Calu3 (cell line): ENCODE measurements around the gene SIRT7. TPM values are rescaled to one million over a fixed set of nuclear protein-coding genes. Genes with fewer than 3 reads are reported as not detected.
"Not testable (repeated sequence)": the region's sequence is repeated elsewhere in the genome, so short reads cannot be mapped to it uniquely, and the experiment has no call there.

Experiments used
- BruUV-seq: library from RNA; stranded (reverse); fragments of 400-500 nt; replicated peaks from 2 replicates; lab custom pipeline; 2021; lab: Mats Ljungman, UMichigan
- CTCF ChIA-PET: fragments of 300-600 bp; sonication (Branson Sonifier 250); formaldehyde crosslinking; loops from one replicate; lab custom pipeline; 2022; ENCODE audit warnings: antibody characterized with exemption; lab: Charles Lee
- DNase-seq: peaks from one replicate; pipeline ENCODE4 v3.0.0; 2022
- H3K27ac Mint-ChIP-seq: one replicate; pipeline ENCODE4 v1.8.0; 2022; ENCODE audit warnings: mixed read lengths; ENCODE audit not compliant: unreplicated experiment
- H3K27me3 Mint-ChIP-seq: one replicate; pipeline ENCODE4 v1.8.0; 2022; ENCODE audit warnings: mixed read lengths; ENCODE audit not compliant: unreplicated experiment
- H3K36me3 Mint-ChIP-seq: one replicate; pipeline ENCODE4 v1.8.0; 2022; ENCODE audit warnings: mild to moderate bottlenecking, moderate library complexity, mixed read lengths; ENCODE audit not compliant: insufficient read depth, unreplicated experiment
- H3K4me1 Mint-ChIP-seq: one replicate; pipeline ENCODE4 v1.8.0; 2022; ENCODE audit warnings: mild to moderate bottlenecking, low read depth, mixed read lengths; ENCODE audit not compliant: unreplicated experiment
- H3K4me3 Mint-ChIP-seq: one replicate; pipeline ENCODE4 v1.8.0; 2022; ENCODE audit warnings: mild to moderate bottlenecking, low read depth, moderate library complexity, mixed read lengths; ENCODE audit not compliant: unreplicated experiment
- H3K9me3 Mint-ChIP-seq: one replicate; pipeline ENCODE4 v1.8.0; 2022; ENCODE audit warnings: low read depth, mixed read lengths; ENCODE audit not compliant: unreplicated experiment
- CTCF ChIP-seq: fragments of 200-600 bp; IDR thresholded peaks from one replicate; pipeline ENCODE4 v1.8.0; 2022; ENCODE audit warnings: antibody characterized with exemption; ENCODE audit not compliant: unreplicated experiment
- intact Hi-C: fragments of 100-400 bp; cut with micrococcal nuclease; formaldehyde crosslinking; loops from one replicate; pipeline ENCODE4 v1.10.0; 2022; ENCODE audit not compliant: unreplicated experiment
- total RNA-seq: library from RNA; stranded (reverse); gene quantifications from 2 replicates; pipeline ENCODE4 v1.2.3, GENCODE V29; 2022

SIRT7 gene
- total RNA-seq, 1 experiment from 2014 or later, result 50.3 TPM

DNA sequence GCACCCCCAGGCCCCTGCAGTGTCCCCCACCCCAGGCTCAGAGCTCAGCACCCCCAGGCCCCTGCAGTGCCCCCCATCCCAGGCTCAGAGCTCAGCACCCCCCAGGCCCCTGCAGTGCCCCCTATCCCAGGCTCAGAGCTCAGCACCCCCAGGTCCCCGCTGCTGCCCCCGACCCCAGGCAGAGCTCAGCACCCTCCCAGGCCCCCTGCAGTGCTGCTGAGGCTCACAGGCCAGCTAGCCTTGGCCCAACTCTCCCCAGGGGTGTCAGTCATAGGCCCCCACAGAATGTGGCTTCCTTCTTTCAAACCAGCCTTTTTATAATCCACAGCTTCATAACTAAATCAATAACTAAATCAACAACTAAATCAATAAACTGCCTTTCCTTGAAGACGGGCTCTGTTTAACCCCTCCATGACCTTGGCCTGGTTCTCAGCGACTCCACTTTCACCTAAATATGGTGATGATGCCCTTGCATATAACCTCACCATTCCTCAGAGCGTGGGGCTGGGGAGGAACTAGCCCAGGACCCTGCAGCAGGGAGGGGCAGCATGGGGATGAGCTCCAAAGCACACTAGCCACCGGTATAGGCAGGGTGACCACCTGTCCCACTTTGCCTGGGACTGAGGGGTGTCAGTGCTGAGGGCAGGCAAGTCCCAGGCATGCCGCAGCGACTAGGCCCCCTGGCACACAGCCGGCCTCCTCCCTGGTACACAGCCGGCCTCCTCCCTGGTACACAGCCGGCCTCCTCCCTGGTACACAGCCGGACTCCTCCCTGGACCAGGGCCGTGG, 38.0 kb upstream of the SIRT7 start:
- Mint-ChIP-seq H3K36me3 (no peaks in the 10 kb centered on the region), H3K4me3 (no peak overlapping the region), H3K9me3 (no peaks in the 10 kb centered on the region), H3K4me1 (no peaks in the 10 kb centered on the region), H3K27ac (no peak overlapping the region), H3K27me3 (peaks cover 43% of the 10 kb centered on the region)
- no peak for DNase-seq
- TF ChIP-seq CTCF, result no peak
- intact Hi-C loops, result loop anchor here (2.0 kb wide), 1 partner anchor 67 kb away; the partner anchor contains the start of genes CENPX and LRRC45
- BruUV-seq, result no TSS peak
- CTCF ChIA-PET, result interaction anchor here (0.7 to 1.1 kb wide), 2 partner anchors 15 to 39 kb away, joined by 3 read pairs; no protein-coding TSS in a partner anchor

DNA sequence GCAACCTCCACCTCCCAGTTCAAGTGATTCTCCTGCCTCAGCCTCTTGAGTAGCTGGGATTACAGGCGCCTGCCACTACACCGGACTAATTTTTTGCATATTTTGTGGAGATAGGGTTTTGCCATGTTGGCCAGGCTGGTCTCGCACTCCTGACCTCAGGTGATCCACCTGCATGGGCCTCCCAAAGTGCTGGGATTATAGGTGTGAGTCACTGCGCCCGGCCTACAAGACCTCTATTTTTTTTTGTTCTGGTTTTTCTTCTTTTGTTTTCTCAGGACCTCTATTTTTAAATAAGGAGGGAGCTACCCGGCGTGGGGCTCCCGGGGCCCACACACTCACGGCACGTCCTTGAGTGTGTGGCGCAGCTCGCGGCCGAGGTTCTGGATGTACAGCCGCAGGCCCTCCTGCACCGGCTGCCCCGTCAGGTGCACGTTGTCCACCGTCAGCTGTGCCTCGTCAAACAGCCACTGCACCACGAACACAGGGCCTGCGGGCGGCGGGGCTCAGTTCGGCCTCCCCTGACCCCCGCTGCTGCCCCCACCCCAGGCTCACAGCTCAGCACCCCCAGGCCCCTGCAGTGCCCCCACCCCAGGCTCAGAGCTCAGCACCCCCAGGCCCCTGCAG, 37.2 kb upstream of the SIRT7 start:
- no TSS peak for BruUV-seq
- DNase-seq, result no peak
- no peaks in the 10 kb centered on the region for H3K9me3 Mint-ChIP-seq
- TF ChIP-seq CTCF, result no peak
- intact Hi-C loops, result loop anchor here (2.0 kb wide), 1 partner anchor 68 kb away; the partner anchor contains the start of genes CENPX and LRRC45
- H3K4me1 Mint-ChIP-seq, result no peaks in the 10 kb centered on the region
- H3K27me3 Mint-ChIP-seq, result peaks cover 51% of the 10 kb centered on the region
- no peak overlapping the region for H3K4me3 Mint-ChIP-seq
- CTCF ChIA-PET, result interaction anchor here (0.7 to 1.2 kb wide), 3 partner anchors 14 to 67 kb away, joined by 3 to 5 read pairs (median 3); partner anchors contain the start of genes CENPX and LRRC45
- no peak overlapping the region for H3K27ac Mint-ChIP-seq
- H3K36me3 Mint-ChIP-seq, result no peaks in the 10 kb centered on the region

DNA sequence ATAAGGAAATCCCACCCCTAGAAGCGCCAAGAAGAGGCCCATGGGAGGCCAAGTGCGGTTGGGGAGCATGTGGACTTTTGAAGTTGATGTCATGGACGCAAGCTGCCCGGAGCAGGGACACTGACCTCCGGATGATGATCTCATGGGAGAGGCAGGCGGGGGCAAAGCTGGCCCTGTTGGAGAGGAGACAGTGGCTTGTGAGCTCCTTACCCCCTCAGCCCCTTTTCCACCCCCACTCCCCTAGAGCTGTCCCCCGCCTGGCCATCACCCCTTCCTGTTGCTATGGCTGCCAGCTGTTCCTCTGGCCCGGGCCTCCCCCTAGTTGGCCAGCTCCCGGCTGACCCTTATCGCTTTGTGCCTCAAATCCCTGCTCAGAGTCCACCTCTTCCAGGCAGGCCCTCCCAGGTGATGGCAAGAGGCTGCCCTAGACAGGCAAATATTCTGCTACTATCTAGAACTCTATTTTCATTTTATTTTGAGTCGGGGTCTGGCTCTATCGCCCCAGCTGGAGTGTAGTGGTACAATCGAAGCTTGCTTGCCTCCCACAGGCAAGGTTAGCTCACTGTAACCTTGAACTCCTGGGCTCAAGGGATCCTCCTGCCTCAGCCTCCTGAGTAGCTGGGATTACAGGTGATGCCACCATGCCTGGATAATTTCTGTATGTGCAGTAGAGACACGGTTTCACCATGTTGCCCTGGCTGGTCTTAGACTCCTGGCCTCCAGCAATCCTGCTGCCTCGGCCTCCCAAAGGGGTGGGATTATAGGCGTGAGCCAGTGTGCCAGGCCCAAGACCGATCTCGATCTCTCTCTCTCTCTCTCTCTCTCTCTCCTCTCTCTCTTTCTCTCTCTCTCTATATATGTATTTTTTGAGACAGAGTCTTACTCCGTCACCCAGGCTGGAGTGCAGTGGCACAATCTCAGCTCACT, 36.4 kb upstream of the SIRT7 start:
- H3K27me3 Mint-ChIP-seq, result peaks cover 50% of the 10 kb centered on the region
- no peaks in the 10 kb centered on the region for H3K4me1 Mint-ChIP-seq
- TF ChIP-seq CTCF, result no peak
- intact Hi-C loops, result loop anchor here (2.0 kb wide), 1 partner anchor 68 kb away; the partner anchor contains the start of genes CENPX and LRRC45
- BruUV-seq, result no TSS peak
- no peak overlapping the region for H3K4me3 Mint-ChIP-seq
- H3K36me3 Mint-ChIP-seq, result no peaks in the 10 kb centered on the region
- H3K27ac Mint-ChIP-seq, result no peak overlapping the region
- no peak for DNase-seq
- no peaks in the 10 kb centered on the region for H3K9me3 Mint-ChIP-seq
- CTCF ChIA-PET, result interaction anchor here (0.6 to 1.2 kb wide), 4 partner anchors 9 to 602 kb away, joined by 3 to 5 read pairs (median 3); partner anchors contain the start of genes CENPX and LRRC45

GRCh38 chr17:81953443-81953842, 35.5 kb upstream of the SIRT7 start:
- peaks cover 40% of the 10 kb centered on the region for H3K27me3 Mint-ChIP-seq
- H3K27ac Mint-ChIP-seq, DNase-seq, BruUV-seq, H3K4me1 Mint-ChIP-seq, H3K9me3 Mint-ChIP-seq, H3K4me3 Mint-ChIP-seq, H3K36me3 Mint-ChIP-seq, intact Hi-C loops: not testable (repeated sequence)
- CTCF ChIA-PET, result interaction anchor here (0.7 kb wide), 1 partner anchor 601 kb away, joined by 3 read pairs; no protein-coding TSS in a partner anchor
